ENCODE results near the gene PFN1. TPM values are rescaled to one million over a fixed set of nuclear protein-coding genes. Genes with fewer than 3 reads are reported as not detected.

PFN1 gene
- total RNA-seq, 2 donors from 2014 or later: 839 to 1,278 TPM

GRCh38 chr17:4900231-4901107, 47.9 kb downstream of the PFN1 start:
- intact Hi-C loops (cut with DNase I): loop anchor here (5.0 kb wide), 1 partner anchor 72 kb away; no protein-coding TSS in a partner anchor
- no peaks in the 10 kb centered on the region for H3K9me3 ChIP-seq
- H3K9ac ChIP-seq (ENCODE audit: low read depth in 2 of 2, low read length in 2 of 2): peak overlapping the region; percentile 75 to 82
- DNase-seq: peak; percentile 62
- TF ChIP-seq CTCF (IDR thresholded peaks at IDR 0.05): no peak
- peaks cover 3% of the 10 kb centered on the region for H3K27me3 ChIP-seq
- H3K4me1 ChIP-seq: peaks cover 14% of the 10 kb centered on the region
- H3K27ac ChIP-seq: no peak overlapping the region
- H3K36me3 ChIP-seq: no peaks in the 10 kb centered on the region
- H3K4me3 ChIP-seq: peak overlapping the region; percentile 58

GRCh38 chr17:4899341-4900230, 48.7 kb downstream of the PFN1 start, which contains the start of gene C17orf107:
Gene C17orf107, plus strand, starts transcription at chr17:4899536. Its CDS starts 227 bp downstream, at chr17:4899763.
- Histone ChIP-seq H3K4me3 (peak within 1 kb of the TSS; percentile 58), H3K27me3 (peaks cover 3% of the 10 kb centered on the region), H3K9ac (ENCODE audit: low read depth in 2 of 2, low read length in 2 of 2) (peak within 1 kb of the TSS; percentile 75 to 82), H3K36me3 (peaks cover 4% of the 10 kb centered on the region), H3K4me1 (peaks cover 14% of the 10 kb centered on the region), H3K9me3 (no peaks in the 10 kb centered on the region), H3K27ac (no peak within 1 kb of the TSS)
- intact Hi-C loops (cut with DNase I): loop anchor here (5.0 kb wide), 1 partner anchor 73 kb away; no protein-coding TSS in a partner anchor
- DNase-seq: peak; percentile 91
- no peak for TF ChIP-seq CTCF (IDR thresholded peaks at IDR 0.05)

GRCh38 chr17:4898927-4899326, 49.4 kb downstream of the PFN1 start:
- peaks cover 9% of the 10 kb centered on the region for H3K36me3 ChIP-seq
- no peak for TF ChIP-seq CTCF (IDR thresholded peaks at IDR 0.05)
- peak overlapping the region; percentile 58 for H3K4me3 ChIP-seq
- H3K9me3 ChIP-seq: no peaks in the 10 kb centered on the region
- H3K27ac ChIP-seq: no peak overlapping the region
- intact Hi-C loops (cut with DNase I): no loop called here
- no peak for DNase-seq
- H3K9ac ChIP-seq (ENCODE audit: low read depth in 2 of 2, low read length in 2 of 2): peak overlapping the region; percentile 75 to 82
- peaks cover 3% of the 10 kb centered on the region for H3K27me3 ChIP-seq
- peaks cover 14% of the 10 kb centered on the region for H3K4me1 ChIP-seq

- peaks cover 15% of the 10 kb centered on the region for H3K36me3 ChIP-seq
- intact Hi-C loops (cut with DNase I): no loop called here
- peaks cover 3% of the 10 kb centered on the region for H3K27me3 ChIP-seq
- H3K4me3 ChIP-seq: no peak overlapping the region
- no peak for TF ChIP-seq CTCF (IDR thresholded peaks at IDR 0.05)
- no peak overlapping the region for H3K9ac ChIP-seq (ENCODE audit: low read depth in 2 of 2, low read length in 2 of 2)
- DNase-seq: no peak
- H3K9me3 ChIP-seq: no peaks in the 10 kb centered on the region
- peaks cover 14% of the 10 kb centered on the region for H3K4me1 ChIP-seq
- H3K27ac ChIP-seq: no peak overlapping the region
Observed at GRCh38 chr17:4898351-4898750, 50.0 kb downstream of the PFN1 start.

- H3K27me3 ChIP-seq: peaks cover 3% of the 10 kb centered on the region
- no peak overlapping the region for H3K27ac ChIP-seq
- H3K4me3 ChIP-seq: no peak overlapping the region
- intact Hi-C loops (cut with DNase I): no loop called here
- H3K4me1 ChIP-seq: peaks cover 14% of the 10 kb centered on the region
- DNase-seq: no peak
- peaks cover 20% of the 10 kb centered on the region for H3K36me3 ChIP-seq
- H3K9me3 ChIP-seq: no peaks in the 10 kb centered on the region
- TF ChIP-seq CTCF (IDR thresholded peaks at IDR 0.05): no peak
- H3K9ac ChIP-seq (ENCODE audit: low read depth in 2 of 2, low read length in 2 of 2): no peak overlapping the region
Observed at GRCh38 chr17:4897785-4898184, 50.5 kb downstream of the PFN1 start.

Measured in colonic mucosa (tissue), 4 donors.